ENCODE results near the gene NEDD9.

- TF ChIP-seq EZH2 (IDR thresholded peaks at IDR 0.05; ENCODE audit: borderline replicate concordance, insufficient read depth, low read depth, low read length, poor library complexity, severe bottlenecking) (no peak), CTCF (IDR thresholded peaks at IDR 0.05) (no peak)
These were observed 12.1 kb upstream of the NEDD9 start for GRCh38 chr6:11244387-11245126.

All from B cell (primary cell).